T47D (cell line): ENCODE measurements around the gene C19orf53.

ENCODE experiments used
- DNase-seq, 2 experiments: peaks; one replicate each; pipeline versions ENCODE4 v3.0.0 to v3.0.0-alpha.2; 2011 to 2012; ENCODE audit warnings: low read depth in 1 of 2, low spot score in 1 of 2
- JUND ChIP-seq: IDR thresholded peaks from 2 replicates; pipeline ENCODE4 v1.6.1; 2012; ENCODE audit warnings: low read depth
- in situ Hi-C: cut with HindIII; loops from 2 replicates; pipeline ENCODE4 v1.10.0; 2016; ENCODE audit warnings: low sequenced_read_pairs, low pct_unique_long_range_greater_than_20kb

Gene C19orf53

GRCh38 chr19:13827656-13828055 lies 53.4 kb downstream of the C19orf53 start:
- in situ Hi-C loops, result no loop called here
- no peak for DNase-seq
- no peak for TF ChIP-seq JUND
